Karpas-422 (cell line): Measurements from ENCODE around the gene CCSAP. TPM values are rescaled to one million over a fixed set of nuclear protein-coding genes. Genes with fewer than 3 reads are reported as not detected.

Experiments used
- DNase-seq: peaks from one replicate; pipeline ENCODE4 v3.0.0-alpha.2; 2015
- H2AFZ ChIP-seq: fragments of 200-600 bp; sonication (generic); 2 replicates; pipeline ENCODE4 v1.6.1; 2014; ENCODE audit warnings: antibody characterized with exemption, low read length, mixed read lengths
- H3K27ac ChIP-seq: fragments of 200-600 bp; sonication (generic); 2 replicates; pipeline ENCODE4 v1.5.1; 2014; ENCODE audit warnings: mild to moderate bottlenecking, low read length, moderate library complexity
- H3K27me3 ChIP-seq: fragments of 200-600 bp; sonication (generic); 2 replicates; pipeline ENCODE4 v1.6.1; 2014; ENCODE audit warnings: low read length, mixed read lengths
- H3K36me3 ChIP-seq: fragments of 200-600 bp; sonication (generic); 2 replicates; pipeline ENCODE4 v1.6.1; 2014; ENCODE audit warnings: low read length, mixed read lengths; ENCODE audit not compliant: insufficient read depth
- H3K4me1 ChIP-seq: fragments of 200-600 bp; sonication (generic); 2 replicates; pipeline ENCODE4 v1.6.1; 2014; ENCODE audit warnings: mild to moderate bottlenecking, low read length, mixed read lengths
- H3K4me2 ChIP-seq: fragments of 200-600 bp; sonication (generic); 2 replicates; pipeline ENCODE4 v1.6.1; 2014; ENCODE audit warnings: low read length, low read depth, mild to moderate bottlenecking; ENCODE audit not compliant: poor library complexity, severe bottlenecking
- H3K4me3 ChIP-seq: fragments of 200-600 bp; sonication (generic); 2 replicates; pipeline ENCODE4 v1.5.1; 2014; ENCODE audit warnings: mild to moderate bottlenecking, antibody characterized with exemption, low read length, mixed read lengths
- H3K79me2 ChIP-seq: fragments of 200-600 bp; sonication (generic); 2 replicates; pipeline ENCODE4 v1.6.1; 2014; ENCODE audit warnings: mild to moderate bottlenecking, low read length, mixed read lengths
- H3K9ac ChIP-seq: fragments of 200-600 bp; sonication (generic); 2 replicates; pipeline ENCODE4 v1.6.0; 2014; ENCODE audit warnings: low read length
- H3K9me2 ChIP-seq: fragments of 200-600 bp; sonication (generic), shearing (Covaris generic); replicated peaks from 2 replicates; pipeline ENCODE4 v1.6.0; 2014; ENCODE audit warnings: mild to moderate bottlenecking, low read length, moderate library complexity; ENCODE audit not compliant: insufficient read depth
- H3K9me3 ChIP-seq: fragments of 300-700, 200-600 bp; sonication (generic); 2 replicates; pipeline ENCODE4 v1.6.1; 2014; ENCODE audit warnings: low read length, mixed read lengths
- H4K20me1 ChIP-seq: fragments of 200-600 bp; sonication (generic); 2 replicates; pipeline ENCODE4 v1.6.1; 2014; ENCODE audit warnings: mild to moderate bottlenecking, antibody characterized with exemption, low read length, low read depth; ENCODE audit not compliant: insufficient read depth
- total RNA-seq: library from RNA; depleted of rRNA; stranded (reverse); fragments of >200 nt; shearing (Covaris generic); gene quantifications from 2 replicates; pipeline ENCODE4 v1.2.3, GENCODE V29; 2014; ENCODE audit warnings: low replicate concordance

The CCSAP gene
- total RNA-seq, 1 experiment from 2014 or later = 1.8 TPM

- H3K27ac ChIP-seq = no peak overlapping the region
- no peaks in the 10 kb centered on the region for H3K9me3 ChIP-seq
- H3K4me1 ChIP-seq = peaks cover 24% of the 10 kb centered on the region
- peak overlapping the region; percentile 69 for H3K4me3 ChIP-seq
- no peaks in the 10 kb centered on the region for H3K79me2 ChIP-seq
- peak; percentile 77 for DNase-seq
- peaks cover 6% of the 10 kb centered on the region; the same call in 1 of the 2 replicates for H3K27me3 ChIP-seq
- no peaks in the 10 kb centered on the region for H4K20me1 ChIP-seq
- H3K36me3 ChIP-seq = no peaks in the 10 kb centered on the region
- H3K9me2 ChIP-seq = no peaks in the 10 kb centered on the region
- peak overlapping the region; percentile 52 for H3K9ac ChIP-seq
- peak overlapping the region; percentile 87 for H3K4me2 ChIP-seq
- peak overlapping the region; percentile 66; the same call in 1 of the 2 replicates for H2AFZ ChIP-seq
Measured at GRCh38 chr1:229341774-229342655, 832 bp downstream of the CCSAP start.

GRCh38 chr1:229340496-229340895 is 2.4 kb downstream of the CCSAP start:
- no peaks in the 10 kb centered on the region for H3K36me3 ChIP-seq
- no peak for DNase-seq
- H3K9me3 ChIP-seq = no peaks in the 10 kb centered on the region
- H3K27me3 ChIP-seq = peaks cover 6% of the 10 kb centered on the region; the same call in 1 of the 2 replicates
- H3K9ac ChIP-seq = no peak overlapping the region
- no peaks in the 10 kb centered on the region for H4K20me1 ChIP-seq
- H3K27ac ChIP-seq = no peak overlapping the region
- no peak overlapping the region for H2AFZ ChIP-seq
- peaks cover 24% of the 10 kb centered on the region for H3K4me1 ChIP-seq
- no peak overlapping the region for H3K4me2 ChIP-seq
- no peaks in the 10 kb centered on the region for H3K9me2 ChIP-seq
- no peak overlapping the region for H3K4me3 ChIP-seq
- no peaks in the 10 kb centered on the region for H3K79me2 ChIP-seq

- no peak overlapping the region for H3K27ac ChIP-seq
- no peak for DNase-seq
- H3K4me2 ChIP-seq = no peak overlapping the region
- H2AFZ ChIP-seq = no peak overlapping the region
- H3K9me2 ChIP-seq = no peaks in the 10 kb centered on the region
- no peaks in the 10 kb centered on the region for H4K20me1 ChIP-seq
- no peaks in the 10 kb centered on the region for H3K9me3 ChIP-seq
- no peaks in the 10 kb centered on the region for H3K79me2 ChIP-seq
- no peaks in the 10 kb centered on the region for H3K36me3 ChIP-seq
- no peak overlapping the region for H3K4me3 ChIP-seq
- H3K4me1 ChIP-seq = peaks cover 24% of the 10 kb centered on the region
- 0 out of 2 replicates have a peak, but pooled peaks cover 3% of the 10 kb centered on the region for H3K27me3 ChIP-seq
- no peak overlapping the region for H3K9ac ChIP-seq
Measured at GRCh38 chr1:229339520-229339919, 3.3 kb downstream of the CCSAP start.

- Histone ChIP-seq H4K20me1 (no peaks in the 10 kb centered on the region), H3K4me3 (no peak overlapping the region), H2AFZ (no peak overlapping the region), H3K27me3 (no peaks in the 10 kb centered on the region), H3K4me1 (peaks cover 24% of the 10 kb centered on the region), H3K36me3 (no peaks in the 10 kb centered on the region), H3K4me2 (no peak overlapping the region), H3K9me2 (no peaks in the 10 kb centered on the region), H3K79me2 (no peaks in the 10 kb centered on the region), H3K27ac (no peak overlapping the region), H3K9me3 (no peaks in the 10 kb centered on the region), H3K9ac (no peak overlapping the region)
- DNase-seq = no peak
Measured at GRCh38 chr1:229339086-229339485, 3.8 kb downstream of the CCSAP start.

GRCh38 chr1:229336345-229336744 is 6.5 kb downstream of the CCSAP start:
- peaks cover 4% of the 10 kb centered on the region; the same call in 1 of the 2 replicates for H3K4me1 ChIP-seq

GRCh38 chr1:229334716-229335115 is 8.1 kb downstream of the CCSAP start:
- DNase-seq = no peak
- H3K4me1 ChIP-seq = no peaks in the 10 kb centered on the region
- no peaks in the 10 kb centered on the region for H3K36me3 ChIP-seq
- no peaks in the 10 kb centered on the region for H3K27me3 ChIP-seq
- H3K9me3 ChIP-seq = no peaks in the 10 kb centered on the region
- no peak overlapping the region for H3K4me2 ChIP-seq
- H3K9ac ChIP-seq = no peak overlapping the region
- no peaks in the 10 kb centered on the region for H4K20me1 ChIP-seq
- no peak overlapping the region for H2AFZ ChIP-seq
- H3K79me2 ChIP-seq = no peaks in the 10 kb centered on the region
- H3K27ac ChIP-seq = no peak overlapping the region
- no peak overlapping the region for H3K4me3 ChIP-seq
- no peaks in the 10 kb centered on the region for H3K9me2 ChIP-seq

More at GRCh38 chr1:229336345-229336744, 6.5 kb downstream of the CCSAP start:
- Histone ChIP-seq H3K9ac (no peak overlapping the region), H4K20me1 (no peaks in the 10 kb centered on the region), H3K9me3 (no peaks in the 10 kb centered on the region), H3K79me2 (no peaks in the 10 kb centered on the region), H3K27me3 (no peaks in the 10 kb centered on the region), H3K36me3 (no peaks in the 10 kb centered on the region), H3K27ac (no peak overlapping the region), H2AFZ (no peak overlapping the region), H3K4me3 (no peak overlapping the region), H3K4me2 (no peak overlapping the region), H3K9me2 (no peaks in the 10 kb centered on the region)
- DNase-seq = no peak

GRCh38 chr1:229334269-229334668 is 8.6 kb downstream of the CCSAP start:
- no peaks in the 10 kb centered on the region for H3K4me1 ChIP-seq
- H3K27me3 ChIP-seq = no peaks in the 10 kb centered on the region
- H3K4me2 ChIP-seq = no peak overlapping the region
- H3K9me2 ChIP-seq = no peaks in the 10 kb centered on the region
- H3K79me2 ChIP-seq = no peaks in the 10 kb centered on the region
- H3K4me3 ChIP-seq = no peak overlapping the region
- H4K20me1 ChIP-seq = no peaks in the 10 kb centered on the region
- no peak overlapping the region for H3K27ac ChIP-seq
- H2AFZ ChIP-seq = no peak overlapping the region
- H3K9me3 ChIP-seq = no peaks in the 10 kb centered on the region
- DNase-seq = no peak
- H3K36me3 ChIP-seq = no peaks in the 10 kb centered on the region
- no peak overlapping the region for H3K9ac ChIP-seq

- Histone ChIP-seq H3K27me3 (no peaks in the 10 kb centered on the region), H4K20me1 (no peaks in the 10 kb centered on the region), H3K27ac (no peak overlapping the region), H3K9me3 (no peaks in the 10 kb centered on the region), H3K4me3 (no peak overlapping the region), H3K4me1 (no peaks in the 10 kb centered on the region), H3K79me2 (no peaks in the 10 kb centered on the region), H3K9me2 (no peaks in the 10 kb centered on the region), H2AFZ (no peak overlapping the region), H3K36me3 (no peaks in the 10 kb centered on the region), H3K4me2 (no peak overlapping the region), H3K9ac (no peak overlapping the region)
- DNase-seq = no peak
Measured at GRCh38 chr1:229328598-229329362, 14.1 kb downstream of the CCSAP start.
